H1 (cell line): ENCODE results near the gene PLD2. TPM values are rescaled to one million over a fixed set of nuclear protein-coding genes. Genes with fewer than 3 reads are reported as not detected.

Experiments
- CTCF ChIA-PET: fragments of 300-600 bp; sonication (Branson Sonifier 250); formaldehyde crosslinking; loops from one replicate; lab custom pipeline; 2021; ENCODE audit not compliant: partially characterized antibody; lab: Charles Lee
- POLR2A ChIA-PET: fragments of 300-600 bp; sonication (Branson Sonifier 250); formaldehyde crosslinking; loops from one replicate; lab custom pipeline; 2021; ENCODE audit warnings: inconsistent platforms; ENCODE audit not compliant: partially characterized antibody; lab: Charles Lee
- DNase-seq, 2 experiments: peaks; one replicate each; pipeline versions ENCODE4 v3.0.0 to v3.0.0-alpha.2; 2010 to 2022; ENCODE audit warnings: low spot score in 2 of 2, low read depth in 1 of 2, mixed read lengths in 1 of 2
- FAIRE-seq: peaks from 2 replicates; lab custom pipeline; 2011; peaks lifted over from hg19 to GRCh38; lab: Jason Lieb, UNC
- H2AFZ ChIP-seq: 2 replicates; pipeline ENCODE4 v1.8.1; 2012; ENCODE audit warnings: low read length, inconsistent platforms
- H2AK5ac ChIP-seq: 2 replicates; pipeline ENCODE4 v1.6.1; 2013; ENCODE audit warnings: low read depth, low read length
- H2BK120ac ChIP-seq: replicated peaks from 2 replicates; pipeline ENCODE3; 2013; ENCODE audit warnings: low read depth, low read length, inconsistent platforms
- H2BK12ac ChIP-seq: 2 replicates; pipeline ENCODE4 v1.6.1; 2013; ENCODE audit warnings: low read depth, low read length
- H2BK15ac ChIP-seq: 2 replicates; pipeline ENCODE4 v1.6.1; 2013; ENCODE audit warnings: low read length
- H2BK20ac ChIP-seq: 2 replicates; pipeline ENCODE4 v1.6.1; 2013; ENCODE audit warnings: low read length
- H2BK5ac ChIP-seq: 2 replicates; pipeline ENCODE4 v1.6.1; 2013; ENCODE audit warnings: low read depth, low read length
- H3K14ac ChIP-seq: 2 replicates; pipeline ENCODE4 v1.6.1; 2013; ENCODE audit warnings: inconsistent platforms; ENCODE audit not compliant: insufficient read length
- H3K18ac ChIP-seq: 2 replicates; pipeline ENCODE4 v1.6.1; 2013; ENCODE audit warnings: low read length; ENCODE audit errors: extremely low read depth
- H3K23ac ChIP-seq: 2 replicates; pipeline ENCODE4 v1.6.1; 2013; ENCODE audit warnings: inconsistent platforms; ENCODE audit not compliant: insufficient read length
- H3K23me2 ChIP-seq: 2 replicates; pipeline ENCODE4 v1.6.1; 2013; ENCODE audit warnings: low read depth, low read length
- H3K27ac ChIP-seq: 2 replicates; pipeline ENCODE4 v1.6.1; 2011; ENCODE audit warnings: low read depth, low read length, inconsistent platforms
- H3K27me3 ChIP-seq, 4 experiments: replicated peaks in 1 of 4; 1 replicate in 1 of 4; 2 replicates in 3 of 4; pipeline versions ENCODE4 v1.6.1 to v1.8.1; 2011 to 2013; ENCODE audit warnings: low read length in 3 of 4, mild to moderate bottlenecking in 3 of 4, inconsistent platforms in 2 of 4, mixed read lengths in 2 of 4, moderate library complexity in 1 of 4; ENCODE audit not compliant: control insufficient read depth in 3 of 4, insufficient read depth in 3 of 4; ENCODE audit errors: extremely low read depth in 1 of 4
- H3K36me3 ChIP-seq, 4 experiments: 2 replicates each; pipeline versions ENCODE4 v1.6.1 to v1.8.1; 2011 to 2013; ENCODE audit warnings: mild to moderate bottlenecking in 4 of 4, low read length in 3 of 4, moderate library complexity in 2 of 4, control low read depth in 1 of 4, inconsistent platforms in 1 of 4; ENCODE audit not compliant: insufficient read depth in 4 of 4, control insufficient read depth in 2 of 4
- H3K4ac ChIP-seq: replicated peaks from 2 replicates; pipeline ENCODE3; 2013; ENCODE audit warnings: low read length, low read depth, mixed read lengths, inconsistent platforms; ENCODE audit not compliant: insufficient read length
- H3K4me1 ChIP-seq, 4 experiments: replicated peaks in 1 of 4; 1 replicate in 1 of 4; 2 replicates in 3 of 4; pipeline versions ENCODE4 v1.6.1 to v1.8.1; 2011 to 2013; ENCODE audit warnings: low read length in 3 of 4, inconsistent platforms in 2 of 4, mixed read lengths in 1 of 4; ENCODE audit not compliant: insufficient read depth in 4 of 4, control insufficient read depth in 3 of 4
- H3K4me2 ChIP-seq, 2 experiments: 2 replicates each; pipeline versions ENCODE4 v1.6.1 to v1.8.1; 2011 to 2013; ENCODE audit warnings: low read depth in 2 of 2, low read length in 2 of 2, control low read depth in 1 of 2, inconsistent platforms in 1 of 2, mild to moderate bottlenecking in 1 of 2; ENCODE audit not compliant: insufficient read depth in 1 of 2
- H3K4me3 ChIP-seq, 4 experiments: fragments of 200-600, 300-600 bp in 1 of 4; sonication (generic), shearing (Covaris generic), sonication (Bioruptor Twin) in 1 of 4; 2 replicates each; pipeline versions ENCODE4 v1.5.1 to v1.8.1; 2011 to 2016; ENCODE audit warnings: low read length in 4 of 4, low read depth in 3 of 4, control low read depth in 2 of 4, inconsistent platforms in 2 of 4, mild to moderate bottlenecking in 2 of 4, mixed read lengths in 1 of 4, moderate library complexity in 1 of 4; ENCODE audit not compliant: insufficient read depth in 2 of 4; ENCODE audit errors: extremely low read depth in 1 of 4
- H3K56ac ChIP-seq: replicated peaks from 2 replicates; pipeline ENCODE3; 2013; ENCODE audit warnings: low read depth, mild to moderate bottlenecking, mixed read lengths, low read length, inconsistent platforms; ENCODE audit not compliant: insufficient read length
- H3K79me1 ChIP-seq: 2 replicates; pipeline ENCODE4 v1.6.1; 2013; ENCODE audit warnings: low read depth, low read length, control low read depth
- H3K79me2 ChIP-seq, 2 experiments: 2 replicates each; pipeline versions ENCODE4 v1.6.1 to v1.8.1; 2012 to 2013; ENCODE audit warnings: low read length in 2 of 2, mild to moderate bottlenecking in 2 of 2, inconsistent platforms in 1 of 2; ENCODE audit not compliant: insufficient read depth in 2 of 2, control insufficient read depth in 1 of 2
- H3K9ac ChIP-seq, 4 experiments: replicated peaks in 1 of 4; 1 replicate in 1 of 4; 2 replicates in 3 of 4; pipeline versions ENCODE4 v1.6.1 to v1.8.1; 2011 to 2013; ENCODE audit warnings: low read depth in 3 of 4, low read length in 3 of 4, control low read depth in 2 of 4, mild to moderate bottlenecking in 2 of 4, moderate library complexity in 2 of 4, inconsistent platforms in 1 of 4; ENCODE audit errors: extremely low read depth in 1 of 4
- H3K9me3 ChIP-seq, 2 experiments: 2 replicates each; pipeline versions ENCODE4 v1.6.1 to v1.8.1; 2012 to 2013; ENCODE audit warnings: mild to moderate bottlenecking in 2 of 2, moderate library complexity in 2 of 2, control low read depth in 1 of 2, inconsistent platforms in 1 of 2, low read depth in 1 of 2, low read length in 1 of 2, mixed read lengths in 1 of 2; ENCODE audit not compliant: insufficient read depth in 2 of 2
- H4K20me1 ChIP-seq, 2 experiments: replicated peaks in 1 of 2; 2 replicates each; pipeline versions ENCODE3 to v1.8.1; 2011 to 2013; ENCODE audit warnings: inconsistent platforms in 2 of 2, low read length in 2 of 2, mild to moderate bottlenecking in 1 of 2; ENCODE audit not compliant: insufficient read depth in 2 of 2, control insufficient read depth in 1 of 2
- H4K5ac ChIP-seq: 2 replicates; pipeline ENCODE4 v1.6.1; 2013; ENCODE audit warnings: low read length, low read depth, mixed read lengths, inconsistent platforms; ENCODE audit not compliant: insufficient read length
- H4K8ac ChIP-seq: 2 replicates; pipeline ENCODE4 v1.8.0; 2013; ENCODE audit warnings: mild to moderate bottlenecking, moderate library complexity, low read length, inconsistent platforms; ENCODE audit not compliant: insufficient read depth; ENCODE audit errors: extremely low read depth
- H4K91ac ChIP-seq: replicated peaks from 2 replicates; pipeline ENCODE3; 2013; ENCODE audit warnings: low read length, mixed read lengths, inconsistent platforms; ENCODE audit not compliant: insufficient read length
- BCL11A ChIP-seq, 2 experiments: IDR thresholded peaks; one replicate each; pipeline ENCODE4 v1.6.1; 2011; ENCODE audit warnings: low read depth in 2 of 2, low read length in 2 of 2, mild to moderate bottlenecking in 2 of 2
- CHD1 ChIP-seq: IDR thresholded peaks from 2 replicates; pipeline ENCODE4 v1.6.1; 2012; ENCODE audit warnings: low read depth, low read length, improper control_type of control experiment
- CHD2 ChIP-seq: IDR thresholded peaks from 2 replicates; pipeline ENCODE4 v1.6.1; 2012; ENCODE audit warnings: low read length, improper control_type of control experiment
- CREB1 ChIP-seq: IDR thresholded peaks from 2 replicates; pipeline ENCODE4 v1.6.1; 2012; ENCODE audit warnings: inconsistent platforms
- FOSL1 ChIP-seq: IDR thresholded peaks from 2 replicates; pipeline ENCODE4 v1.6.1; 2011; ENCODE audit warnings: mild to moderate bottlenecking, low read depth, low read length, moderate library complexity; ENCODE audit not compliant: insufficient read depth
- GTF2F1 ChIP-seq: IDR thresholded peaks from 2 replicates; pipeline ENCODE4 v1.6.1; 2012; ENCODE audit warnings: low read depth, low read length, improper control_type of control experiment, borderline replicate concordance
- HDAC2 ChIP-seq, 2 experiments: fragments of 300-600 bp in 1 of 2; sonication (generic) in 1 of 2; IDR thresholded peaks; 2 replicates each; pipeline ENCODE4 v1.6.1; 2011 to 2012; ENCODE audit warnings: low read depth in 2 of 2, low read length in 2 of 2, mild to moderate bottlenecking in 2 of 2, moderate library complexity in 2 of 2, borderline replicate concordance in 1 of 2, inconsistent platforms in 1 of 2
- KDM4A ChIP-seq: IDR thresholded peaks from one replicate; pipeline ENCODE4 v1.7.1; 2012; ENCODE audit warnings: low read depth, mild to moderate bottlenecking, moderate library complexity, low read length, inconsistent platforms; ENCODE audit not compliant: severe bottlenecking
- NRF1 ChIP-seq: IDR thresholded peaks from 2 replicates; pipeline ENCODE4 v1.6.1; 2011; ENCODE audit warnings: mild to moderate bottlenecking, low read depth, low read length, improper control_type of control experiment
- PHF8 ChIP-seq: fragments of 200-600 bp; sonication (generic); conservative IDR thresholded peaks from 2 replicates; pipeline ENCODE4 v1.7.1; 2012; ENCODE audit warnings: low read depth, mild to moderate bottlenecking, inconsistent platforms, low read length, moderate library complexity
- RNF2 ChIP-seq: fragments of 200-900, 300-1000 bp; sonication (generic); IDR thresholded peaks from 2 replicates; pipeline ENCODE4 v1.7.1; 2016; ENCODE audit warnings: borderline replicate concordance, low read depth, mild to moderate bottlenecking, antibody characterized with exemption, low read length; ENCODE audit not compliant: poor library complexity, severe bottlenecking; ENCODE audit errors: missing control alignments
- TCF12 ChIP-seq: IDR thresholded peaks from 2 replicates; pipeline ENCODE4 v1.6.1; 2011; ENCODE audit warnings: low read depth, mild to moderate bottlenecking, low read length
- YY1 ChIP-seq: IDR thresholded peaks from 2 replicates; pipeline ENCODE4 v1.6.1; 2011; ENCODE audit warnings: low read depth, mild to moderate bottlenecking, low read length
- WGBS, 2 experiments: shearing (Covaris generic) in 1 of 2; methylation state at CpG; one replicate each; pipeline versions ENCODE4 v1.1.6 to v1.1.7; 2013 to 2015; ENCODE audit warnings: low lambda C conversion rate in 2 of 2, mixed read lengths in 2 of 2, inconsistent platforms in 1 of 2, low coverage in 1 of 2, missing lambda C conversion rate in 1 of 2; ENCODE audit not compliant: insufficient replicate concordance in 2 of 2, insufficient coverage in 1 of 2, insufficient read length in 1 of 2; ENCODE audit errors: extremely low coverage in 1 of 2, missing lambda C conversion rate in 1 of 2; 5-methylcytosine and 5-hydroxymethylcytosine counted together
- polyA plus RNA-seq, 7 experiments: library from polyadenylated mRNA; depleted of rRNA in 3 of 7; stranded (reverse) in 5 of 7; unstranded in 2 of 7; fragments of >200 nt in 5 of 7; fragments of 200-250 nt in 2 of 7; gene quantifications; 1 replicate in 5 of 7; 2 replicates in 1 of 7; 4 replicates in 1 of 7; pipeline versions ENCODE4 v1.2.1 to v1.2.3, GENCODE V29; 2011 to 2013; ENCODE audit warnings: missing spikeins in 2 of 7, mixed read lengths in 2 of 7
- total RNA-seq: library from RNA; stranded (reverse); fragmentation: NEBNext Ultra II Directional; extraction: Animal tissue kit (Norgen Biotek cat#: 25700); gene quantifications from 2 replicates; pipeline ENCODE4 v1.2.1, GENCODE V29; 2021

The PLD2 gene
- total and polyA plus RNA-seq, 2 of the 8 experiments (the other 6 are each of a cell fraction or from before 2014, with no cell fraction given) = 44.3 to 48.4 TPM

DNA sequence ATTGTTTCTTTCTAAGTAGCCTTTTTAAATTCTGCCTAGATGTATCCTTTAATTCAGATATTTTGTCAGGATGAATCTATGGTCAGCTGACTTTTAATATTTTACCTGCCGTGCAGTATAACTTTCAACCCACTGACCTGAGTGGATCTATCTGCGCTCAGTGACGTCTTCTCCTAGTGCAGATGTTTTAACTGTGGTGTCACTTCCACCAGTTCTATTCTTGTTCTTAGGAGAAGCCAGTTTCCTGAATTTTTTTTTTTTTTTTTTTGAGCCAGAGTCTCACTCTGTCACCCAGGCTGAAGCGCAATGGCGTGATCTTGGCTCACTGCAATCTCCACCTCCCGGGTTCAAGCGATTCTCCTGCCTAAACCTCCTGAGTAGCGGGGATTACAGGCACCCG lies 40.2 kb upstream of the PLD2 start:
- no peaks in the 10 kb centered on the region for H3K36me3 ChIP-seq
- no peak overlapping the region for H2BK20ac ChIP-seq
- H3K4me1 ChIP-seq = no peaks in the 10 kb centered on the region
- H3K4me3 ChIP-seq = no peak overlapping the region
- H3K27ac ChIP-seq = no peak overlapping the region
- no peak overlapping the region for H2BK12ac ChIP-seq
- no peak overlapping the region for H2BK5ac ChIP-seq
- no peak overlapping the region for H4K91ac ChIP-seq
- no peak overlapping the region for H4K5ac ChIP-seq
- FAIRE-seq = no peak
- no peaks in the 10 kb centered on the region for H3K79me2 ChIP-seq
- H2AFZ ChIP-seq = no peak overlapping the region
- ChIA-PET POLR2A (no interaction called here), CTCF (interaction anchor here (0.6 kb wide), 1 partner anchor 9 kb away, joined by 3 read pairs; no protein-coding TSS in a partner anchor)
- no peak for DNase-seq
- H3K14ac ChIP-seq = no peak overlapping the region
- H3K4ac ChIP-seq = no peak overlapping the region
- H3K23ac ChIP-seq = no peak overlapping the region
- no peak overlapping the region for H2BK120ac ChIP-seq
- H3K9ac ChIP-seq = no peak overlapping the region
- no peaks in the 10 kb centered on the region for H3K23me2 ChIP-seq
- no peaks in the 10 kb centered on the region for H4K20me1 ChIP-seq
- no peaks in the 10 kb centered on the region for H3K27me3 ChIP-seq
- H3K18ac ChIP-seq = no peak overlapping the region
- no peak overlapping the region for H4K8ac ChIP-seq
- H3K4me2 ChIP-seq = no peak overlapping the region
- no peaks in the 10 kb centered on the region; the same call in 1 of the 2 replicates for H3K79me1 ChIP-seq
- no peak overlapping the region for H2AK5ac ChIP-seq
- H2BK15ac ChIP-seq = no peak overlapping the region
- WGBS, 2 experiments = 88% methylated on average over 7 of the region's 9 CpGs; no CpG with 5 or more reads in 1 of the 2 experiments
- H3K9me3 ChIP-seq = no peaks in the 10 kb centered on the region
- no peak overlapping the region for H3K56ac ChIP-seq
- no peak for TF ChIP-seq GTF2F1
- TF ChIP-seq PHF8 = no peak
- no peak for TF ChIP-seq CREB1
- TF ChIP-seq YY1 = no peak
- no peak for TF ChIP-seq HDAC2 (IDR thresholded peaks at IDR 0.05; ENCODE audit: borderline replicate concordance in 1 of 2, low read depth in 2 of 2, low read length in 2 of 2)
- no peak for TF ChIP-seq TCF12
- no peak for TF ChIP-seq FOSL1
- TF ChIP-seq RNF2 = no peak
- no peak for TF ChIP-seq NRF1
- no peak for TF ChIP-seq CHD2
- TF ChIP-seq BCL11A (IDR thresholded peaks at IDR 0.05; ENCODE audit: low read depth in 2 of 2, low read length in 2 of 2) = no peak
- TF ChIP-seq CHD1 = no peak
- no peak for TF ChIP-seq KDM4A
